ENCODE results near the gene FAM187B.
"Not testable (repeated sequence)": the region's sequence is repeated elsewhere in the genome, so short reads cannot be mapped to it uniquely, and the experiment has no call there.

The FAM187B gene

DNA sequence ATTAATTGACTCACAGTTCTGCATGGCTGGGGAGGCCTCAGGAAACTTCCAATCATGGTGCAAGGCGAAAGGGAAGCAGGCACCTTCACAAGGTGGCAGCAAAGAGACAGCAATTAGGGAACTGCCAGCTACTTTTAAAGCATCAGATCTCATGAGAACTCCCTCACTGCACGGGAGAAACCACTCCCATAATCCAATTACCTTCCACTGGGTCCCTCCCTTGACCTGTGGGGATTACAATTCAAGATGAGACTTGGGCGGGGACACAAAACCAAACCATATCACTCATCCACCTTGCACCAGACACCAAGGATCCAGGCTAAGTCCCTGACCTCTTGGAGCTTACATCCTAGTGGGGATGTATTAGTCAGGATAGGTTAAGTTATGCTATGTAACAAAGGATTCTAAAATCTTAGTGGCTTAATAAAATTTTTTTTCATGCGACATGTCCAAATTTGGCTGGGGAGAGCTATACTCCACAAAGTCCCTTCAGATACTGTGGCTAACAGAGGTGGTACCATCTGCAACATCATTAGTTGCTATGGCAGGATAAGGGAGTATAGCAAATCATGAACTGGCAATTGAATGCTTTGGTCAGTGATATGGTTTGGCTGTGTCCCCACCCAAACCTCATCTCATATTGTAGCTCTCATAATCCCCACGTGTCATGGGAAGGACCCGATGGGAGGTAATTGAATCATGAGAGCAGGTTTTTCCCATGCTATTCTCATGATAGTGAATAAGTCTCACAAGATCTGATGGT lies 8.3 kb upstream of the FAM187B start:
- DNase-seq (ENCODE audit: low read depth), result no peak

DNA sequence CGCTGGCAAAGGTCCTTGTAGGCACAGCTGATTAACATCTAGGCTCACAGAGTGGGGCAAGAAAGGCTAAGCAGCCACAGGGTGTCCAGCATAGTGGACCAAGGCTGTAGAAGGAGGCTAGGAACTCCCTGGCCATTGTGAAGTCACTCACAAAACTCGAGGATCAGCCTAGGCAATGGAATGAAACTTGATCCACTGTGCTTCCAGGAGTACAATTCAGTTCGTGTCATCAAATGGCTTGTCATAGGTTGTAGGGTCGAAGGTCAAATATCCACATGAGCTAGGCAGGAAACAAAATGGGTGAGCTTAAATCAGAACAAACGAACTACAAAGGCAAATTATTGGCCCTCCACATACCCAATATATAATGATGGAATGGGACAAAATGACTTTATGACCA lies 4.4 kb upstream of the FAM187B start:
- no peak for DNase-seq (ENCODE audit: low read depth)

DNA sequence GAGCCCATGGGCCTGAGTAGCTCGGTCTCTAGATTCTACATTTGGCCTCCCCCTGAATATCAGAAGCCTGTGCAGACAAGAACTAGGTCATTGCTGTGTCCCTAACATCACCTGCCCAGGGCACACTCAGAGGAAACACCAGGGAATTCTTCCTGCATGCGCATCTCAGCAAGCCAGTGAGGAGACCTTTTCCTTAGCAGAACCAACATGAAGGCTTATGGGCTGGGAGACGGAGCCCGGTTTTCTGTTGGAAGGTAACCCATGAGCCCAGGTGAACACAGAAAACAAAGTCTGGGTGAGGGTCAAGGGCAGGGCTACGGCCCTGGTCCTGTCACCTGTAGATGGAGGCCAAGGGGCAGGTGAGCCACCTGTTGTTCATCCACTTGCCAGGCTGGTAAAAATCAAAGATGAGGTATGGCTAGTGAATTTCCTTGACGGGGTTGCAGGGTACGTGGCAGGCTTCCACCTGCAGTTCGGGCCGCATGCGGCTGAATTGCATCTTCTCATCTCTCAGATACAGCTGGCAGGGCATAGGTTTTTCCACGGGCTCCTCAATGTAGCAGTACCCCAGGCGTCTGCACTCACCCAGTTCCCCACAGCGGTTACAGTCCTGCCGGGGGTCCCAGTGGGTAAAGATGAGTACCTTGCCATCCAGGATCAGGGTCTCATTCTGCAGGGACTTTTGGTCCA lies 3.6 kb upstream of the FAM187B start:
- no peak for DNase-seq (ENCODE audit: low read depth)

DNA sequence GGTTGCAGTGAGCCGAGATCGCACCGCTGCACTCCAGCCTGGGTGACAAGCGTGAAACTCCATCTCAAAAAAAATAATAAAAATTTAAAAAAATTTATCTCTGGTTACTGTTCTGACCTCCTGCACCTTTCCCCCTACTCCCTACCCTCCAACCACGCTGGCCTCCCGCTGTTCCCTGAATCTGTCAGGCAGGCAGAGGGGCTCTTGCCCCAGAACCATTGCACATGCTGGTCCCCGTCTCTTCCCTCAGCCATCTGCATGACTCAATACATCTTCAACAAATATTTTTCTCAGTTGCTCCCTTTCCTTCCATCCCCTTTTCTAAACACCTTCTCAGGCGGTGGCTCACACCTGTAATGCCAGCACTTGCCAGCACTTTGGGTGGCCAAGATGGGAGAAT lies 1.1 kb upstream of the FAM187B start:
- DNase-seq (ENCODE audit: low read depth), result no peak

DNA sequence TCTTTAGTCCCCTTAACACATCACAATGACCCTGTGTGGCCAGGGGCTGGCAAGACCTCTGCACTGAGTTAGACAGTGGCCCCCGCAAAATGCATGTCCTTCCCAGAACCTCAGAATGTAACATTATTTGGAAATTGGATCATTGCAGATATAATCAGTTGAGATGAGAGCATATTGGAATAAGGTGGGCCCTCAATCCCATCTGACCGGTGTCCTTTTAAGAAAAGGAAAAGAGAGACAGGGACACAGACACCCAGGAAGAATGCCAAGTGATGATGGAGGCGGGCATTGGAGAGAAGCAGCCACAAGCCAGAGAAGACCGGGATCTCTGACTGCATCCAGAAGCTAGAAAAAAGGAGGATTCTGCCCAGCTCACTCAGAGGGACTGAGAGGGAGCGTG lies 1.8 kb downstream of the FAM187B start:
- no peak for DNase-seq (ENCODE audit: low read depth)

DNA sequence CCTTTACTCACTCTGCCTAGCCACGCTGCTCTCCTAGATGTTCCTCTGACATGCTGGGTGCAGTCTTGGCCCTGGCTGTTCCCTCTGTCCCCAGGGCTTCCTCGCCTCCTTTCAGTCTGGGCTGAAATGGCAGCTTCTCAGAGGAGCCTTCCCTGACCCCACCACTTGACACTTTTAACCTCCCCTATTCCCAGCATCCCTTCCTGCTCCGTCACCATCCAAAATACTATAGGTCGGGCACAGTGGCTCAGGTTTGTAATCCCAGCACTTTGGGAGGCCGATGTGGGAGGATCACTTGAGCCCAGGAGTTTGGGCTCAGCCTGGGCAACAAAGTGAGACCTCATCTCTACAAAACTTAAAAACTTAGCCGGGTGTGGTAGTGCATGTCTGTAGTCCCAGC lies 2.6 kb downstream of the FAM187B start:
- no peak for DNase-seq (ENCODE audit: low read depth)

DNA sequence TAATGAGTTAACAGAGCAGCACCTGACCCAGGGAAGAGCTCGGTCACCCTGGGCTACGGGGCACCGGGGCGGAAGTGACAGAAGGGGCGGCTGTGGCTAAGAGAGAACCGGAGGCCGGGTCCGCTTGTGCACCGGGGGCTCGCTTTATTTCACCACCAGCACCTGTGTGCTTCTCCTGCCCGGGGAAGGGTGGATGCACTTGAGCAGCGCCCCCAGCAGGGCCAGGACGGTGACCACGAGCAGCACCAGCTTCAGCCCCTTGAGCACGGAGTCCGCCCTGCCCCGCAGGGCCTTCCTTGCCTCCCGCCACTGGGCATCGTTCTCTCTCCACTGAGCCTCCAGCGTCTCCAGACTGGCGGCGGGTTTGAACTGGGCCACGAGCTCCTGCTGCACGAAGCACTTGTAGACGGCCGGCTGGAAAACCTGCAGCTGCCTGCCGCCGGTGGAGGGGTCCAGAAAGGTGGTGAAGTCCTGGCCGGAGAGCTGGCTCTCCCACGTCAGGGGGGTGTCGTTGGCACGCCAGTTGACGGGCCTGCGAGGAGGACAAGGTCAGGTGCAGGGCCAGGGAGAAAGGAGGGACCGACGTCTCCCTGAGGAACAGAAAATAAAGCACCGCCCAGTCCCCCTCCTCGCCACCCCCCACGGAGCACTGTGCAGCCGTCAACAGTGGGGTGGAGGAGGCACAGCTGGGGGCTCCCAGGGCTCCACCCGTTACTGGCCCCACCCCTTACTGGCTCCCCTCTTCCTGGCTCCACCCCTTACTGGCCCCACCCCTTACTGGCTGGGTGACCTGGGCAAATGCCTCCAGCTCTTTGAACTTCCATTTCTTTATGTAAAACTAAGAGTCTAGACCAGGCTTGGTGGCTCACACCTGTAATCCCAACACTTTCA lies 3.6 kb downstream of the FAM187B start:
- DNase-seq (ENCODE audit: low read depth), result no peak

DNA sequence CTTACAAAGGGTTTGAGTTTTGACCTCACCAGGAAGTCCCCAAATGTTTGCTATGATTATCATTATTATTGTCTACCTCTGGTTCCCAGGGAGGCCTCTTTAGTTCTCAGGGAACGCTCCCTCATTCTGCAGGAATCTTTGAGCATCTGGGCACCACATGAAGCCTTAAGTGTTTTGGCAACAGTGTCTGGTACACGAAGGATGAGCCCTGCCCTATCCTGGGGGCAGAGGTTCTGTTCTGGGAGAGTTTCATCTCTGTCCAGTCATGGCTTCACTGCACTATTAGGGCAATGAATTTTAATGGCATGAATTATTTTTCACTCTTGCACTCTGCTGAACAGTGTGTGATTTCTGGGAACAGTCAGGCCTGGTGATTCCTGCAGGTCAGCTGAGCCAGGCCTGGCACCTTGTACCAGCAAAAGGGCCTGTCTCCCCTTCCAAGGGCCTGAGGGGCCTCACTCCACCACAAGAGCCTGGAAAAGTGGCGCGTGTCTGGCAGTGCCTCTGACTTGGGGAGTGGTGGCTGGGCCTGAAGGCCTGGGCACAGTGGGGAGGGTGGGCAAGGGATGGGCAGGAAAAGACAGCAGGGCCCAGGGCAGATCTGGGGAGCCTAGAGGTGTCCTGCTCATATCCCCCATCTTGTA lies 4.6 kb downstream of the FAM187B start:
- DNase-seq (ENCODE audit: low read depth), result no peak

DNA sequence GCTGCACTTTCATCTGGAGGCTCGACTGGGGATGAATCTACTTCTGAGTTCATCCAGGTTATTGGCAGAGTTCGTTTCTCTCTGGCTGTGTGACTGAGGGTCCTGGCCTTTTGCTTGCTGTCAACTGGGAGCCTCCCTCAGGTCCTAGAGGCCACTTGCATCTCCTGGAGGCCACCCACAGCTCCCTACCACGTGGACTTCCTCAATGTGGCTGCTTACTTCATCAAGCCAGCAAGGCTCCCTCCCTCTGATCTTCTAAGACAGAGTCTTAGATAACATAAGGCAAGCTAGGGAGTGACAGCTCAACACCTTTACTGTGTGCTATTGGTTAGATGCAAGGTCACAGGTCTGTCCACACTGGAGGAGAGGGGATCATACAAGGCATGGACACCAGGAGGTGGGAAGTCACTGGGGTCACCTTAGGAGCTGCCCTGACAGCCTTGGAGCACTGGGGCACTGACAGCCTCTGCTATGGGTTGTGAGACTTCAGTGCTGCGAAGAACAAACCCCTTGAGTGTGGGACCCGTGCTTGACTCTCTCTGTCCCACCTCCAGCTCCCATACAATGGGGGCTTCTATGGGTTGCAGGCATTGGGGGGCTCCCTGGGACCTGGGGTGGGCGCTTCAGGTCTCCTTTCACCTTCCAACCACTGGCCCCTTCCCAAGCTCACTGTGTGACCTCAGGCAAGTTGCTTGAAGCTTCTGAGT lies 5.3 kb downstream of the FAM187B start:
- no peak for DNase-seq (ENCODE audit: low read depth)

DNA sequence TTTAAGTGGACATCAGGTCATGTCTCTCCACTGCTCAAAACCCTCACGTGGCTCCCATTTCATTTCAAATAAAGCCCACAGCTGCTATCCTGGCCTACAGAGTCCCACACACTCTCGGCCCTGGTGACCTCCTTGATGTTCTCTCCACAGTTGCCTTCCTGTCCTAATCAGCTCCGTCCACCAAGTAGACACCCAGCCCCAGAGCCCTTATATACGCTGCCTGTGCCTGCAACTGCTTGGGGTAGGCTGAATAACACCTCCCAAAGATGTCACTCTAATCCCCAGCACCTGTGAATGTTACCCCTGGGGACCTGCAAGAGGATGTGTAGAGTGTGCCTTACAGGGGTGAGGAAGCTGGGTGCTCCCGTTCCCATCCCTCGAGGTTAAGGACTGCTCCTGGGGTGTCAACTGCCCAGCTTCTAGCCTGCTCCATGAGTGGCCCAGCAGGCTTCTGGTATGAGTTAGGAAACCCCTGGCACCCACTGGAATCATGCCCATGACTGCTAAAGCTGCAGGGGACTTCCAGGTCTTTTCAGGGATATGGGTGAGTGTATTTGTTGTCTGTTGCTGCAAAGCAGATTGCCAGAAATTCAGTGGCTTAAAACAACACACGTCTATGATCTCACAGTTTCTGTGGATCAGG lies 6.0 kb downstream of the FAM187B start:
- DNase-seq (ENCODE audit: low read depth), result no peak

DNA sequence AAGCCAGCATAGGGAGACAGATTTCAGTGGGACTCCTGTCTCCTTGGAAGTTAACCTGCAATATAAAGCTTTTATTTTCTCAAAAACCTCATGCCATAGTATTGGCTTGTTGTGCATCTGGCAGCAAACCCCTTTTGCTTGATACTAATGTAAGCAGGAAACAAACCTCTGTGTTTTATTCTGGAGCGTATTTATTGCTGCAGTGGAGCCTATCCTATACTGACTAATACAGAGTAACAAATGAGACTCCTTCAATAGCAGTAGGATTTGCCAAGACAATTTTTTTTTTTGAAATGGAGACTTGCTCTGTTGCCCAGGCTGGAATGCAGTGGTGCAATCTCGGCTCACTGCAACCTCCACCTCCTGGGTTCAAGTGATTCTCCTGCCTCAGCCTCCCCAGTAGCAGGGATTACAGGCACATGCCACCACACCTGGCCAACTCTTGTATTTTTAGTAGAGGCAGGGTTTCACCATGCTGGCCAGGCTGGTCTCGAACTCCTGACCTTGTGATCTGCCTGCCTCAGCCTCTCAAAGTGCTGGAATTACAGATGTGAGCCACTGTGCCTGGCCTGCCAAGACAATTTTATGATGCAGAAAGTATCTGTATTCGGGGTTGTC lies 7.5 kb downstream of the FAM187B start:
- DNase-seq (ENCODE audit: low read depth), result not testable (repeated sequence)

DNA sequence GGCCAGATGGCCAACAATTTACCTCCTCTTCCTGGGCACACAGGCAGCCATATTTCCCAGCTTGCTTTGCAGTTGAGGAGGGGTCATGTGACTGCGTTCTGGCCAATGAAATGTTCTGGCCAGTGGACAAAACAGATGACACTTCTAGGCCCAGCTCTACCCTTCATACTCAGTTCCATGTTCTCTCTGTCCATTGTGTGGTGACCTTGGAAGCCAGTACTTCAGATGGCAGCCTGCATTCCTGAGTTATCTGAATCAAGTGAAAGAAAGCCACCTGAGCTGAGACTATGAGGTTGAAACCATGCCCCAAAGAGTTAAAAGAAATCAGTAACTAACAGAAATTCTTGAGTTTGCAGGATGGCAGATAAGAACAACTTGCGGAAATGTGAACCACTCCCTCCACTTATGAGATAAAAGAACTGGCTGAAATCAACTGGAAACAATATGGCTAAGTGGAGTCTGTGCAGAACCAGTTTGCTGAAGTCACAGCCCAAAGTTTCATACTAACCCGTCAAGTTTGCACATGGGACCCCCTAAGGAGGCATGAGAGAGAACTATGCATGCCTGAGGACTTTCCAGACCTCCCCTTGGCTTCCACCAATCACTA lies 8.1 kb downstream of the FAM187B start:
- no peak for DNase-seq (ENCODE audit: low read depth)

DNA sequence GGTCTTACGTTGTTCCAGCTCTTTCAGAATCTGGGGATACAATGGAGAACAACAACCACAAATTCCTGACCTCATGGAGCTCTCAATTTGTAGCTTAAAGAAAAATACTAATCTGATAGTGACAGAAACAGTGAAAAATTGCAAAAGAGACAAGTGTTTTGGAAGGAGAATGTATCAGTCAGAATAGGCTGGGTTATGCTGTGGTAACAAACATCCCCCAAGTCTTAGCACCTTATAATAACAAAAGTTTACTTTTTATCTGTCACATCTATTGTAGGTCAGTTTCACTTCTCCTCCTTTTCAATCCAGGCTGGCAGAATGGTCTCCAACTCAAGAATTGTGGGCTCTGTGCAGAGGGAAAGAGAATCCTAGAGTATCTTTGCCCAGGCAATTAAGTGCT lies 9.5 kb downstream of the FAM187B start:
- no peak for DNase-seq (ENCODE audit: low read depth)

DNA sequence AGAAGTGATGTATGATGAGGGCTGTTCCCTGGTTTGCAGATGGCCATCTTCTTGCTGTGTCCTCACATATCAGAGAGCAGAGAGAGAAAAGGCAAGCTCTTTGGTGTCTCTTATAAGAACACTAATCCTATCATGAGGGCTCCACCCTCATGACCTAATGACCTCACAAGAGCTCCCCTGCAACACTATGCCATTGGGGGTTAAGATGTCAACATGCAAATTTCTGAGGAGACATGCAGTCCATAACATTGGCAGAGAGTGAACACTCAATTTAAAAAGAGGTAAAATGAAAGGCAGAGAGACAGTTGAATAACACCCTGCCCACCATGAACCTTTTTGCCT lies 10.9 kb downstream of the FAM187B start:
- DNase-seq (ENCODE audit: low read depth), result no peak

DNA sequence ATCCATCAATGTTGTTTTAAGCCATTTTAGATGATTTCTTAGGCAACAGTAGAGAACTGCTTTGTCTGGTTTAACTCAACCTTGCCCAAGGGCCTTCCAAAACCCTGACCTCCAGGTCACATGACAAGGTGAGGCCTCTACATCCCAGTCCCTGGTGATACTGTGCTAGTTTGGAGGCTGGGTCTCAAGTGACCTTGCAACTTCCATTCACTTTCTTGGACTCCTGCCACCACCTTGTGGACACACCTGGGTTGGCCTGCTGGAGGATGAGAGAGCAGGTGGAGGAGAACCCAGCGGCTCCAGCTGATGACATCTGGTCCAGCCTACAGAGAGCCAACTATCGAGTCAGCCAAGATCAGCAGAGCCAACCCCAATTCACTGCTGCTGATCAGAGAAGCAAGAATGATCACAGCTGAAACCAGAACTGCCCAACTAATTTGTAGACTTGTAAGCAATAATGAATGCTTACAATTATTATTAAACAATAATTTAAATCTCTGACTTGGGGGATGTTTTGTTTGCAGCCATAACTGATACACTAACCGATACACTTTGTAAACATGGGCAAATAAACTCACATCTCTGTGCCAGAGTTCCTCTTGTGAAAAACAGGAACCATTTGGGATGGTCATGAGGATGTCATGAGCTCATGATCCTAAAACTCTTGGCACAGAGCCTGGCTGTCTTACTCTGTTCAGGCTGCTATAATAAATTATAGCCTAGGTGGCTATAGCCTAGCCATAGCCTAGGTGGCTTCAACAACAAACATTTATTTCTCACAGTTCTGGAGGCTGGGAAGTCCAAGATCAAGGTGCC lies 11.5 kb downstream of the FAM187B start:
- no peak for DNase-seq (ENCODE audit: low read depth)

DNA sequence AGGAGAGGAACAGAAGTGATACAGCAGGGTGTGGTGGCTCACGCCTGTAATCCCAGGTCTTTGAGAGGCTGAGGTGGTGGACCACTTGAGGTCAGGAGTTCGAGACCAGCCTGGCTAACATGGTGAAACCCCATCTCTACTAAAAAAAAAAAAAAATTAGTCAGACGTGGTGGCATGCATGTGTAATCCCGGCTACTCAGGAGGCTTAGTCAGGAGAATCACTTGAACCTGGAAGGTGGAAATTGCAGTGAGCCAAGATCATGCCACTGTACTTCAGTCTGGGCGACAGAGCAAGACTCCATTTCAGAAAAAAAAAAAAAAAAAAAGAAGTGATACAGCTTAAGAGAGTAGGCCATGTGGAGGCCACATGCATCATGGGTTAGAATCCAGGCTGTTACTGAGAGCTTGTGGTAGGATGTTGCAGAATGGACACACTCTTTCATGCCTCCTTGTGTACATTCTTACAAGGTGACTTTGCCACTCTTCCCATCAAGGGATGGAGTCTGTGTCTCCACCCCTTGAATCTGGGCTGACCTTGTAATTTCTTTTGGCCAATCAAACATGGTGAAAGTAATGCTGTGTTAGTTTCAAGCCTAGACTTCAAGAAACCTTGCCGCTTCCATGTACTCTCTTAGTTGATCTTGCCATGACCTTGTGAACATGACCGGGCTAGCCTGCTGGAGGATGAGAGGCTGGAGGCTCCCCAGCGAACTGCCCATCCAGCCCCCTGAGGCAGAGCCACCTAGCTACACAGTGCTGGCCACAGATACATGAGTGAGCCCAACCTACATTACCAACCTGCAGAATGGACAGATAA lies 12.3 kb downstream of the FAM187B start:
- no peak for DNase-seq (ENCODE audit: low read depth)

DNA sequence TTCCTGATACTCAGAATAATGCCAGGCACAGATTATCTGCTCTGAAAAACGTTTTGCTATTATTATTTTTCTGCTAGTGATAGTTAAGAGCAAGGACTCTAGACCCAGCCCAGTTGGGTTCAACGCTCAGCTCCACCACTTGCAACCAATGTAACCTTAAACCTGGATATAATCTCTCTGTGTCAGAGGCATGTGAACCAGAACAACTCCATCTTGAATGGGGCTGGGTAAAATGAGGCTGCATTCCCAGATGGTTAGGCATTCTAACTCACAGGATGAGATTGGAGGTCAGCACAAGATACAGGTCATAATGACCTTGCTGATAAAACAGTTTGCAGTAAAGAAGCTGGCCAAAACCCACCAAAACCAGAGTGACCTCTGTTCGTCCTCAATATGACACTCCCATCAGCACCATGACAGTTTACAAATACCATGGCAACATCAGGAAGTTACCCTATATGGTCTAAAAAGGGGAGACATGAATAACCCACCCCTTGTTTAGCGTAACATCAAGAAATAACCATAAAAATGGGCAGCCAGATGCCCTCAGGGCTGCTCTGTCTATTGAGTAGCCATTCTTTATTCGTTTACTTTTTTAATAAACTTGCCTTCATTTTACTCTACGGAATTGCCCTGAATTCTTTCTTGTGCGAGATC lies 13.6 kb downstream of the FAM187B start:
- DNase-seq (ENCODE audit: low read depth), result no peak

Data from stimulated activated CD8-positive, alpha-beta memory T cell treated with anti-CD3 and anti-CD28 coated beads, Interleukin-12 subunit alpha, Interleukin-12 subunit beta, amount 100 ng/mL, for 1 hour (primary cell).